CD4-positive, alpha-beta T cell treated with Interleukin-1 beta for 1 hour (primary cell): ENCODE data around the gene CCL1.

ENCODE experiments used
- DNase-seq, 2 donors: peaks; one replicate each; pipeline ENCODE4 v3.0.0-alpha.2; 2020 to 2022

The CCL1 gene

DNA sequence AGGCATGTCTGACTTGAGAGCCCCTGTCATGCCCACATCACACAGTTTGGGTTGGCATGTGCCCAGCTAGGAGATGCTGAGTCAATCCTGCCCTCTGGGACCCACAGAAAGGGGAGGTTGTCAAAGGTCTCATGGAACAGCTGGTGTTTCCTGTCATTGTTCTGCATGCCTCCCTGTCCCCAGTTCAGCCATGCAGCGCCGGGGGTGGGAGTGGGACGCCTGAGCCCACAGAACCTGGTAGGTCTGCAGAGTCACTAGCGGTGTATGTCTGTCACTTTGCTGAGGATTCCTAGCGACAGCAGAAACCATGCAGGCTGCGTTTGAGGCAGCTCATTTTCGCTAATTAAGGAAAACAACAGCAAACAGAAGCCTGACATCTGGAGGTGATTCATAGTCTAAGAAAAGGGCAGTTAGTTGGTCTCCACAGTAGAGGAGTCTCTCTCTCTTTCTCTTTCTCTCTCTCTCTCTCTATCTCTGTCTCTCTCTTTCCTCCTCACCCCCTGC lies 19.6 kb upstream of the CCL1 start:
- DNase-seq: no peak

- no peak for DNase-seq
Measured at GRCh38 chr17:34379868-34380267, 16.8 kb upstream of the CCL1 start.

DNA sequence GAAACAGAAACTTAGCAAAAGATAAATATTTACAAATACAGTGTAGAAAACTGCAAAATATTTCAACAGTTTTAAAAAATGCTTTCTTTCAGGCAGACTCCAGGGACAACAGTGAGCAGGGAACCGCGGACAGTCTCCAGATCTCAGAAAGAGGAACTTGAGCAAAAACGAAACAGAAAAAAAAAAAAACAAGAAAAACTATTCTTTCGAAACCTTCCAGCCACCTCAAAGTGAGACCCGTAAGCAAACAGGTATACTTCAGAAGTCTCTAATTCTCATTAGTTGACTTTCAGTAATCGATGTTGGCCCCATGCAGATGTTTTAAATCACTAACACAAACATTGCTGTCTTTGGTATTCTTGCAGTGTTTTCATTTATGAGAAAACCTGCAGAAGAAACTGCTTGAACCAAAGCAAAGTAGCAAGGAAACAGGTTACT lies 15.7 kb upstream of the CCL1 start:
- peak in 1 of 2 donors; percentile 33 for DNase-seq

- DNase-seq: no peak
Measured at GRCh38 chr17:34377078-34377823, 14.2 kb upstream of the CCL1 start.

DNA sequence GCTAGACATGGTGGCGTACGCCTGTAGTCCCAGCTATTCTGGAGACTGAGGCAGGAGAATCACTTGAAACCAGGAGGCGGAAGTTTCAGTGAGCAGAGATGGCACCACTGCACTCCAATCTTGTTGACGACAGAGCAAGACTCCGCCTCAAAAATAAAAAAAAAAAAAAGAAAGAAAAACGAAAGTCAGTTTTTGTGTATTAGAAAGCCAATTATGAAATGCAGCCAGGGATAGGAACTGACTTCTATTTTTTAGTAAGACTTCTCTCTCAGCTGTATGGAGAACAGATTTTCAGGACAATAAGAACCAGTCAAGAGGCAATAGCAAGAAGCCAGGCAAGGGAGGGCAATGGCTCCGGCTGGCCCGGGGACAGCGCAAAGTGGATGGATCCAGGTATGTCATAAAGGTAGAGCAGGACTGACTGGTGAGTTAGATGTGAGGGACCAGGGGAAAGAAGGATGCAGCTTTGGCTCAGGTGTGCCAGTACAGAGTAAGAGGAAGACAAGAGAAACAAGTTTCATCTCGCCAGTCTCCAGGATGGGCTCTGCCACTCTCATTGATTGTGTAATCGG lies 12.5 kb upstream of the CCL1 start:
- DNase-seq: no peak

GRCh38 chr17:34374457-34374856 lies 11.4 kb upstream of the CCL1 start:
- no peak for DNase-seq

DNA sequence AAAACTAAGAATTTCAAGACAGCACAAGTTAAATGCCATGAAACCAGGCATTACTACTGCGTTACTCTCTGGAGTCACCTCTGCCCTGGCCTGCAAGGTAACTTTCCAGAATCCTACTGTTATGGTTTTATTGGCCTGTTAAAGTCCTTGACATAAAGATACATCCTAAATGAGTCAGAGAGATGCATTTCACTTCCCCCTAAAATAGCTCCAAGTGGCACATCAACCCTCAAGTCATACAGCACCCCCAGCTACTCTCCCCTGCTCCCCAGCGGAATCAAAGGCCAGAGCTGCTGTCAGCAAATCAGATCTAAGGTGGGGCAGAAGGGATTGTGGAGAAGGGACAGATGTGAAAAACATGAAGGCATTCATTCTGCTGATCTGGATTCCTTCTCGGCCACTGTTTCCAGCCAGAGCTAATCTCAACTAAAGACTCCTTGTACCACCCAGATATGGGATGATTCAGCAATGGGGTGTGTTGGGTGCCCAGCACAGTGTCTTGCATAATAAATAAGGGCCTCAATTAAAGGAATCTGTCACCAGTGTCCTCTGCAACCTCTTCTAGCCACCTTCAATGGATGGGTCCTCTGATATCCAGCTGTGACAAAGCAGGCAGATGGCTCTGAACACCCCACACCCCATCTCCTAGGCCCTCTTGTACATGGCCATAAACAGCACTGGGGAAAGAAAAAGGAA lies 8.5 kb upstream of the CCL1 start:
- DNase-seq: no peak

- no peak for DNase-seq
Measured at GRCh38 chr17:34370997-34371395, 8.0 kb upstream of the CCL1 start.

- DNase-seq: no peak
Measured at GRCh38 chr17:34370376-34370996, 7.5 kb upstream of the CCL1 start.

DNA sequence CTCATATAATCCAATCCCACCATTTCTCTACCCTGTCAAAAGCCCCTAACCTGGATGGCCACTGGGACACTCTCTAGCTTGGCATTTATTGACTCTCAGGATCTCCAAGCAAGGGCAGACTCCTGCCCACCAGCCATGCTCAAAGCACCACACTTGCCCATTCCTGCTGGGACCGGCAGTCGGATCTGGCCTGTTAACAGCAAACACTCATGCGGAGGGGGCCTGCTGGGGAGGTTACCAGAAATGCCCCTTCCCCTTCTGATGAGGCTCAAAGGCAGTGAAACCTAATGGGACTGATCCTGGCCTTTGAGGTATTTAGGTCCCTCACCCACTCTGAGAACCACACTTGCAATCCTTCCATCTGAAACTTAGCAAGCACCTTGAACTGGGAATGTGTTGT lies 6.5 kb upstream of the CCL1 start:
- no peak for DNase-seq

GRCh38 chr17:34368946-34369500 lies 6.0 kb upstream of the CCL1 start:
- DNase-seq: no peak

DNA sequence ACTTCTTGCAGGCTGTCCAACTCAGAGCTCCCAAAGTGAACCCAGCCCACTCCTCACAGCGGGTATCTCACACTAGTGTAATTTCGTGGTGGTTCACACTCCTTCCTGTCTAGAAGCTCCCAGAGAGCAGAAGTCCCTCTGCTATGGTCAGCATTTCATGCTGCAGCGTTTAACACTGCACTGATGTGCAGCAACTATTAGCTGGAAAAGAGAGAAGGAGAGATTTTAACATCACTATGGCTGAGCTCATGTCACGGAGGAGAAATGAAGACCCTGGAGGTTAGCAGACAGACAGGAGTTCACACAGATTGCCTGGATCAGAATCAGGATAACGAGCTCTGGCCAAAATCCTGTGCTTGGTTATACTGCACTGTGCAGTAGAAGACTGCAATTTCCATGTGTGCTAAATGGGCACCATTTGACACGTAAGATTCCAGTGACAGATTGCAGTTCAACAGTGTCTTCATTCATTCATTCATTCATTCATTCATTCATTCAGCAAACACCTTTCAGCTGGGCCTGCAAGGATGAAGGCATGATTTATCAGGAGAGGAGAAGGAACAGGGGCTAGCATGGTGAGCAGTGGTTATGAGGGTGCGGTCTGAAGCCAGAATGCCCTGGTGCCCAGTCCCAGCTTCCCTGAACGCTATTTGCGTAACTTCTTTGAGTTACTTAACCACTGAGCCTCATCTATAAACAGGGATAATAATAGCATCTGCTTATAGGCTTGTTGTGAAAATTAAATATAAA lies 5.3 kb upstream of the CCL1 start:
- no peak for DNase-seq

- DNase-seq: no peak
Measured at GRCh38 chr17:34367486-34368195, 4.6 kb upstream of the CCL1 start.

- no peak for DNase-seq
Measured at GRCh38 chr17:34366529-34367107, 3.6 kb upstream of the CCL1 start.

DNA sequence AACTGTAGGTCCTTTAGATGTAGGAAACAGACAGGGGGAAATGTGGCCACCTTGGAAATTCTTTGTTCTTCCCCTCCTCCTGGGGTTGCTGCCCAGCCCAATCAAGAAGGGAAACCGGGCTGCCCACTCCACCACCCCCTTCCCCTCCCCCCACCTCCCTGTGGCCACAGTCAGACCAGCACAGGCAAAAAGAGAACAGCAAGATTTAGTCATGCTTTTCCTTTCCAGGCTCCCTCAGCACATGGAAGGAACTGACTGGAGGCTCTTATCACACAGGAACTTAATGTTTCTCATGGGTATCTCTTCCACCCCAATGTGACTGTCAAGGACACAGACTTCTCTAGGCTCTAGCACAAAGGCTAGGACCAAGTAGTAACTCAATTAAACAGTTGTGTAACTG lies 3.0 kb upstream of the CCL1 start:
- DNase-seq: no peak

GRCh38 chr17:34365340-34365739 lies 2.3 kb upstream of the CCL1 start:
- DNase-seq: no peak

- no peak for DNase-seq
Measured at GRCh38 chr17:34364751-34365150, 1.7 kb upstream of the CCL1 start.

DNA sequence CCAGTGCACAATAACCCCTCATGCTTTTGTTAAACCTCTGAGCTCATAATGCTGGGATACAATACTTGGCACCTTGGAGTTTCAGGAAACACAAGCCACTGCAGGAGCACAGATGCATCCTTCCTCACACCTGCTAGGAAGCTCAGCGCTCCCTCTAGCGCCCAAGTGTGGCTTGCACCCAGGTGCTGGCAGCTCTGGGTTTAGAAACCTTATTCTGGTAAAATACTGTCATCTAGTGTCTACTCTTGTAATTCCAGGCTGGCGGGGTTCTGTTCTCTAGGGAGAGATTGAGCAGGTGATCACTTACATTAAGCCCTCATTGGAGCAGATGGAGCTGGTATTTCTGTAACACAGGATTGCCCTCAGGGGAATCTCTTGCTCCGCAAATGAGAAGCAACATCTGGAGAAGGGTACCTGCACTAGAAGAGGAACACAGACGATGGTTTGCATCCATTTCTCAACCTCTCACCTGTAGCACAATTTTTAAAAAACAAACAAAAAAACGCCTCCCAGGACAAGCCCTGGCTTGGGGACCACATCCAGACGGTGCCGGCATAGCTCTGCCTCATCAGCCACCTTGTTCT lies 1.5 kb downstream of the CCL1 start:
- DNase-seq: peak; percentile 58 to 78

GRCh38 chr17:34360601-34361270 lies 2.3 kb downstream of the CCL1 start:
- no peak for DNase-seq

- no peak for DNase-seq
Measured at GRCh38 chr17:34358631-34359030, 4.4 kb downstream of the CCL1 start.
